GM10847 (cell line): ENCODE measurements around the gene SERTAD4.

Source experiments
- POLR2A ChIP-seq: IDR thresholded peaks from 2 replicates; pipeline ENCODE4 v1.6.1; 2011; ENCODE audit not compliant: insufficient read length; ENCODE audit errors: extremely low read depth

The SERTAD4 gene

DNA sequence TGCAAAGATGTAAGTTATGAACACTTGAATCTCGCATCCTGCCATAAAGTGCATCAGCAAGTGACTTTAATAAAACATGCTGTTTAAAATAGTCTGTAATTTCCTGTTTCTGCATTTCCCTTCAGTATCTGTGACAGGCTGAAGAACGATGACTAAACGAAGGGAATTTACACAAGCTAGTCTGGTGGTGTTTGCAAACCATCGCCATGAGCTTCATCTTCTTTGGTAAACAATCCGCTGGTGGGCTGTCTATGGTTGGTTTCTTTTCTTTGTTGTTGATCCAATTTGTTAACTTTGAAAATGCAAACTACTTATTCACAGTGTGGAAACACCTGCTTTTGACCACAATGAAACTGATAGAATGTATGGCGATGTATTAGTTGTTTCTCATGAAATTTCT lies 13.9 kb downstream of the SERTAD4 start:
- TF ChIP-seq POLR2A = no peak

DNA sequence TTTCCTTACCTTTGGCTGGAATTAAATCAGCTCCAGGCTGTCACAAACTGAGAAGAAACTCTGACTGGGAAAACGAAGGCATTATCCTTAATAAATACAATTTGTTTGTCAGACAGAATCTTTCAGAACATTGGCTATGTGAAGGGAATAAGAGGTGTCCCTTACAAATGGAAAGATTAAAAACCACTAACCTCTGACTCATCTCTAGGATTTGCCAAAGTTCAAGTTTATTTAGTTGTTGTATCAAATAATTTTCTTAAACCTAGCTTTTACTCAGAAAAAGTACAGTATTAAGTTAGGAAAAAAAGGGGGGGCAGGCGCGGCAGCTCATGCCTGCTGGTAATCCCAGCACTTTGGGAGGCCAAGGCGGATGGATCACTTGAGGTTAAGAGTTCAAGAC lies 15.7 kb downstream of the SERTAD4 start:
- no peak for TF ChIP-seq POLR2A

GRCh38 chr1:210250665-210250997 lies 18.0 kb downstream of the SERTAD4 start:
- no peak for TF ChIP-seq POLR2A

- no peak for TF ChIP-seq POLR2A
Measured at GRCh38 chr1:210250998-210251679, 18.5 kb downstream of the SERTAD4 start.

DNA sequence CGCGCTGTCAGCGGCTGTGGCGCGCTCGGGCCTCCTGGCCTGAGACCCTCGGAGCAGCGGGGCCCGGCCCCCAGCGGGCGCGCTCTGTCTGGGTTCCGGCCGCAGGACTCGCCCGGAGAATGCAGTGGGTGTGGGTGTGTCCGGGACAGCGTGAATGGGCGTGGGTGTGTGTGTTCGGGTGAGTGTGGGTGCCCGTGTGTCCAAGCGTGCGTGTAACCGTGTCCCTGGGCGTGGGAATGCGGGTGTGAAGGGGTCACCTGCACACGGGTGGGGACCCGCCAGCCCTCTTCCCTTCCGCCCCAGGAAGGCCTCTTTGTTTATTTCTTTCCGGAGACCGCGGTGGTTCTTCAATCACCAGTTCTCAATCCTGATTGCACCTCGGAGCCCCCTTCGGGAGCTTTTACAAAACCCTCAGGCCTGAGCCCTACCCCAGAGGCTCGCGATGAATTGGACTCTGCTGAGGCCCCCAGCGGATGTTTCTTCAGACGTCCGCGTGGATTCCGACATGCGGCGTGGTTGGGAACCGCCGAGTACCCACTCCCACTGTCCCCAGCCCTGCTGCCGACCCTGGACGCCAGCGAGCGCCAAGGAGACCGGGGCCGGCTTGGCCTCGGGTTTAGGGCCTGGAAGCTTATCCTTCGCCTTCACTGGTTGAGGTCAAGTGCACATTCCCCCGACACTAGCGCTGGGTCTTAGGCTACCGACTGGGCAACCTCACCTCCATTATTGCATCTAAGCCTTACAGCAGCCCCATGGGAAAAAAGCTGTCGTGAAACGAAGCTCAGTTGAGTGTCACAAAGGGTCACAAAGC lies 19.3 kb downstream of the SERTAD4 start:
- TF ChIP-seq POLR2A = no peak

DNA sequence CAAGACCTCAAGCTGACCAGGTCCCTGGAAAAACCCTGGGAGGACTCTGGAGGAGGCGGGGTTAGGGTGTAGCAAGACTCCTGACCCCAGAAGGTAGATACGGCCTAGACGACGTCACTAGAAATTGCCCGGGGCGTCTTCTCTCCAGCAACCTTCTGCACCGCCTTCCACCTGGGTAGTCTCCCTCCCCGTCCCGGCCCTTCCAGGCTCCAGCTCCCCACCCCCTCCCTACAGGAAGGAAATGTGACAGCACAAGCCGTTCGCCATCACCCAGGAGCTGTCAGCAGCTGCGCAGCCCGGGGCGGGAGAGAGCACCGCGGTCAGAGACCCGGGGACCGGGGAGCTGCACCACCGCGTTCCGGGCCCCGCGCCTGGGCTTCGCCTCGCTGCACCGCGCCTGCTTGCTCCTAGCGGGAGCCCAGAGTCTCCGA lies 20.0 kb downstream of the SERTAD4 start:
- TF ChIP-seq POLR2A = no peak

GRCh38 chr1:210254298-210254697 lies 21.7 kb downstream of the SERTAD4 start:
- no peak for TF ChIP-seq POLR2A

GRCh38 chr1:210257698-210258529 lies 25.3 kb downstream of the SERTAD4 start:
- no peak for TF ChIP-seq POLR2A

DNA sequence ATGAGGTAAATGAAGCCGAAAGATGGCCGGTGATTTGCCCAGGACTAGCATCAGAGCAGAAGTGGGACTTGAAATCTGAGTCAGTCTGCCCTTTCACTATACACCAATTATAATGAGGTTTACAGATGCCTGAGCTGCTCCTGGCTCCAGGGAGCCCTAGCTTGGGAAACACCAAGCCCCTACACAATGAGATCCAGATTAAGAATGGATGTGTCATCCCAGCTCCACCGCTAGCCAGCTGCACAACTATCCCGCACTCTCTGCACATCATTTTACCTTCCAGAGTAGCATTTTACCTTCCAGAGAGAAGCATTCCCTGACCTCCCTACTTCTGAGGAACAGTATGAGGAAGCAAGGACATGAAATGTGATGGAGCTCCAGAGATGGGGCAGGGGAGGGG lies 27.0 kb downstream of the SERTAD4 start:
- TF ChIP-seq POLR2A = no peak

GRCh38 chr1:210260096-210260495 lies 27.5 kb downstream of the SERTAD4 start:
- TF ChIP-seq POLR2A = no peak

GRCh38 chr1:210262167-210262896 lies 29.7 kb downstream of the SERTAD4 start:
- no peak for TF ChIP-seq POLR2A

DNA sequence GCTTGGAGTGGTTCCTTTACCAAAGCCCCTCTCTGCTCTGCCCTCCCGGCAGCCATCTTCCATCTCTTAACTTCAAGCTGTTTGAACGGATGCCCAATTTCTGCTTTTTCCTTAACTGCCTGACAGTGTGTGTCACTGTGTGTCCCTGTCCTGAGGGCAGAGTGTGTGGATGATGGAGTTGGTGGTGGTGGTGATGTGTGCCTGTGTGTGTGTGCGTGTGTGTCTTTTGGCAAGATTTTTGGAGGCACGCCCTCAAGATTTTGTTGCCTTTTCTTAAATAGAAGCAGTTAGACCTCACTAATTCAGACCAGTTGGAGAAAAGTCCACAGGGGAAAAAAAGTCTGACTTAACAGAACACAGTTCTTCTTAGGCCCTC lies 30.3 kb downstream of the SERTAD4 start:
- TF ChIP-seq POLR2A = no peak

GRCh38 chr1:210263963-210264362 lies 31.4 kb downstream of the SERTAD4 start:
- no peak for TF ChIP-seq POLR2A

DNA sequence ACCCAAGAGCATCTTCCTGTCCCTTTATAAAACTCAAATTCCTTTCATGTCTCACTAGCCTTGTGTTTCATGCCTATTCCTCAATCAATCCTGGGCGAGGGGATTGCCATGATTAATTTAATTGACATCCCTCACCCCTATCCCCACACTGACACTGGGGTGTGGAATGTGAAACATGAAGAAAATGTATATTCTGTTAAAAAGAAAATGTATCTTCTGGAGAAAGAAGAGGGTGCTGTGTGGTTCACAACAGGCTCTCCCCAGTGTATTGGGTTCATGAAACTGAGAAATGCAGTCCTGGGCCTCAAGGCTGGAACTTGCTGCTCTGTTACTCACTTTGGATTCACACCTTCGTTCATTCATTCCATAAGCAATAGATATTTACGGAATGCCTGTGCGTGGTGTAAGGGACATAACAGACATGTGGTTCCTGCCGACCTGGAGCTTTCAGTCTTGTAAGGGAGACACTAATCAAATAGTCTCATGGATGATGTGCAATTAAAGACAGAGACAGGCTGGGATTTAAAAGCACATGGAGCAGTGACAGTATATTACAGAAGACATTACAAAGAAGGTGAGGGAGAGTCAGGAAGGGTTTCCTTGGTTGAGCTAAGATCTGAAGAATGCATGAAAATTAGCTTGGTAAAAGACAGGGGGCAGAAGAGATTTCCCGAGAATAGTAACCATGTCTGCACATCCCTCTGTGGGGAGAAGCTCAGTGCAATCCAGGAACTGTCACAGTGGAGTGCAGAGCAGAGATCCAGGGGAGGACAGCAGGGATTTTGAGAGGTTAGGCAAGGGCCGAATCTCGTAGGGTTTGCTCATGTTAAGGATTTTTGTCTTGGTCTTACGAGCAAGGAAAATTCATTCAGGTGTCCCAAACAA lies 32.1 kb downstream of the SERTAD4 start:
- no peak for TF ChIP-seq POLR2A

DNA sequence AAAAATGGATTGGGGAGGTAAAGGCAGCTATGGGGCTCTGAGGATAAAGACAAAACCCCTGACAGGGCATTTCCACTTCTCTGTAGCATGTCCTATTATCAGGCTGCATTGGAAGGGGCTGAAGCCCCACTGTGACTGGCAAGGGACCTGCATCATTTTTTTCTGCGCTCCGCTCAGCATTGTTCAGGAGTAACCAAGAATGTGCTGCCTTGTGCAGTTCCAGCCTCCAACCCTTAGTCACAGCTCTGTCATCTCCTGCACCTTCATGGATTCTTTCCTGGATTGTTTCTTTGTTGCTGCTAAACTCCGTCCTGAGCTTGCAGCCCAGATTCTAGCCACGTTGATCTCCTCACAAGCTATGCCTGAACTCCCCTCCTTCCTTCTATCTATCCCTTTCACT lies 37.4 kb downstream of the SERTAD4 start:
- TF ChIP-seq POLR2A = no peak

DNA sequence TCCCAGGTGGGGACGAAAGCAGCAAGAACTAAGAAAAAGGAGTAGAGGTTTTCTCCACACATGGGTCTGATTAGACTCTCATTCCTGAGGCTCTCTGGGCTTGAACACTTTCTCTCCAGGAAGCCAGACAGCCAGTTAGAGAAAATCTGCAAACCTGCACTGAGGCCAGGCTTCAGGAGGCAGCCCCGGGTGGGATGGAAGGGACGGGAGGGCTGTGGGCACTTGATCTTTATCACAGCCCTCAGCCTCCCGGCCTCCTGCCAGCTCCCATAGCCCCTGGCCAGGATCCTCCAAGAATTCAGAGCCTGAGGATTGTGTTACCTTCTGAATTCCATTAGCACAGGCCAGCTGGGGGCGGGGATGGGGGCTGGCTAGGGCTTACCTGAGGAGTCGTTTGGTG lies 40.1 kb downstream of the SERTAD4 start:
- no peak for TF ChIP-seq POLR2A
